K562 (cell line): Measurements from ENCODE around the gene MLC1.

Experiments used
- NFIX ChIP-seq: fragments of 250-450 bp; sonication (Bioruptor Pico); IDR thresholded peaks from 2 replicates; pipeline ENCODE4 v1.4.0; 2020; ENCODE audit warnings: low read depth, mild to moderate bottlenecking, moderate library complexity
- ZBTB2 ChIP-seq: fragments of 450-650 bp; IDR thresholded peaks from 2 replicates; pipeline ENCODE4 v1.6.1; 2016; ENCODE audit warnings: antibody characterized with exemption

- TF ChIP-seq NFIX (CRISPR knock-in tag), result no peak
- TF ChIP-seq ZBTB2, result no peak
Measured at GRCh38 chr22:50102946-50103345, 17.7 kb upstream of the MLC1 start.
